Activated CD4-positive, alpha-beta T cell treated with anti-CD3 and anti-CD28 coated beads, Interleukin-2, amount 50 U/mL, for 4 hours (primary cell): ENCODE data around the gene GNAI3.

Experiments
- DNase-seq, 2 experiments: peaks; one replicate each; pipeline ENCODE4 v3.0.0-alpha.2; 2020

Gene GNAI3

GRCh38 chr1:109546311-109547109 is 1.9 kb upstream of the GNAI3 start:
- DNase-seq, result peak; percentile 90 to 92

DNA sequence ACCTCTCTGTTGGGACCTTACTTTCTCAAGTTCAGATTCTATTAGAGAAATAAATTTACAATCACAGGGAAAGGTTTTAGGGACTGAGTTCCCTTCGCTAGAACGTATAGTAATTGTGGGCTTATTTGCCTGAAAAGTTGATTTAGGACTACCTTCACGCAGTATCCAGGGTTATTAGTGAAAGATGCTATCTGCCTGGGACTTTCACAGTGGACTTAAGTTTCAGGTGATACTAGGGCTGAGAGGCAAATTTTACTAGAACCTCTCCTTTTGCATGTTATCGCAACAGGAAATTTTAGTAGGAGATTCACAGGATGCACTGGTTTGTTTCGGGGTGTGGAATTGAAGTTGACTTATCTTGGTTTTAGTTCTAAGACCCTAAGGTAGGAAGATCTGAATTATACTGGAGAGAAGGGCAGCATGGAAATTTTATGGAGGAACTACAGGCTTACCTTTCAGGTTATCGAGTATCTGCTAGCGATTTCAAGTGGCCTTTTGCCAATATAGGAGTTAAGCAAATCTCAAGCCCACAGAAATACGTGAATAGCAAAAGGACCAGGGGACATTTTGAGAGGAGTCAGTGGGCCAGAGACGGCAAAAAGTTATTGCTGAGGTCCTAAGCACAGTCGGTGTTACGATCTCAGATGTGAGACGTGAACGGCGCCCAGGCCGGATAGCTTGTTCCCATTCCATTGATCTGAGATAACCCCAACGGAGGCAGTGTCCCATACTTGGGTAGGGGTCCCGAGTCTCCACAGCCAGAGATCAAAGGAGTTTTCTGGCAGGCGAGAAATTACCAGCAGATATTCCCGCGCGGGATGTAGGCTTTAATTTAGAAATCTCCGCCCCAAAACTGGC is 723 bp upstream of the GNAI3 start:
- DNase-seq, result no peak

DNA sequence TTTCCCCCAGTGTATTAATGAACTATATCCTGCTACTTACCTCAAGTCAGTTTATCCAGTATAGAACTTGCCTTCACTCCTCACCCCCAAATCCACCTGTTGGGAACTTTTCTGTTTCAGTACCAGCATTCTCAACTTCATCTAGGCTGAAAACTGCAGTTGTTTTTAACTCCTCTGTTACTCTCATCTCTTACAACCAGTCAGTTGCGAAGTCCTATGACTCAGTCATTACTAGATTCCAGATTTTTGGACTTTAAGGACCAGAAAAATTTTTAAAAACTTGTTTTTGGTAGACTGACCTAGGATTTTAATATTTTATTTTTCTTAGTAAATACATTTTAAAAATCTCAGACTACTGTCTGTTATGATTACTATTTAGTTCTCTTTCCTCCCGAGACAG is 8.1 kb downstream of the GNAI3 start:
- no peak for DNase-seq

DNA sequence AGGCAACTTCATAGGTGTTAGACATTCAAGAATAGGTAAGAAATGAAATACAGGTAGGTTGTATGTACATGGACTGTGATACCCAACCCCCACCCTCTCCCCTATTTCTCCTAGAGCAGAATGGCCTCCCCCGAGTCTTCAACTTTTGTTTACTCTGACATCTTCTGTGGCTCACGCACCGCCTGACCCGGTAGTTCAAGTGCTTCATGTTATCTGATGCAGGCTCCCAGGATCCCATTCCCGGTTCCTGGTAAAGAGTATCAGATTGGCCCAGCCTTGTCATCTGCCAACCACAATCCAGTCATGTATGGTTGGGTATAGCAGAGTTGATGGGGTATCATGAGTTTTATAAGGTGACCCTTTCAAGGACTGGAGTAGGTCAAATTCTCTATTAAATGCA is 9.1 kb downstream of the GNAI3 start:
- no peak for DNase-seq

DNA sequence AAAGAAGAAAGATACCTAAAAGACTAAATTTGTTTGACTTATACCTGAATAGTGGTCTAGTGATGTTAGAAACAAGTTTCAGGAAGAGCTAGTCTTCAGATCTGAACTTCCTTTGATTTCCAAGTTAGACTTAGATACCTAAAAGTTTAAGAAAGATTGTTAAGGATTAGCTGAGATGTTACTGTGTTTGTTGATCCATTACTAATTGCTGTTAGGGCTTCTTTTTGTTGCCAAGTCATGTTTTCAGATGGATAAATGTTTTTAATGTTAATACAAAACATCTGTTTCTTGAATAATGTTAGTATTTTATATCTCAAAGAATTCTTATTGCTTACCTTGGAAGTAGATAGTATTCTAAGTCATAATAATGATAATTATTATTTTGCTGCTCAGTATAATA is 11.6 kb downstream of the GNAI3 start:
- no peak for DNase-seq

- no peak for DNase-seq
These were observed 15.9 kb downstream of the GNAI3 start for GRCh38 chr1:109564194-109564878.

GRCh38 chr1:109565241-109565640 is 16.8 kb downstream of the GNAI3 start:
- DNase-seq, result no peak

DNA sequence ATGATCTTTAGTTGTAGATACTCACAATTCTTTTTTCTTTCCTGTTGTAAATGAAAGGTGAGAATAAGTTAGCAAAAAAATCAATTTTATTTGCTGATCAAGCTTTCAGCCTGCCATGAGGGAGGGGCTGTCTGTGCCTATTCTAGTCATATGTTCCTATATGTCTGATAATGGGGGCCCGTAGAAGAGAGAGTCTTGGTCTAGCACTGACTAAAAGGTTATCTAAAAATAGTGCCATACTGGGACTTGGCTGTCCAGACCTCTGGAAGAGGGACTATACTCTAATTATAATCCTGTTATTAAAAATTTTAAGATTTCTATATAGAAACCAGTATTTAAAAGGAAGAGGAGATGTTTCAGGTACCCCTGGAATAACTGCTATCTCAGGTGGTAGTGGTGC is 18.6 kb downstream of the GNAI3 start:
- no peak for DNase-seq

DNA sequence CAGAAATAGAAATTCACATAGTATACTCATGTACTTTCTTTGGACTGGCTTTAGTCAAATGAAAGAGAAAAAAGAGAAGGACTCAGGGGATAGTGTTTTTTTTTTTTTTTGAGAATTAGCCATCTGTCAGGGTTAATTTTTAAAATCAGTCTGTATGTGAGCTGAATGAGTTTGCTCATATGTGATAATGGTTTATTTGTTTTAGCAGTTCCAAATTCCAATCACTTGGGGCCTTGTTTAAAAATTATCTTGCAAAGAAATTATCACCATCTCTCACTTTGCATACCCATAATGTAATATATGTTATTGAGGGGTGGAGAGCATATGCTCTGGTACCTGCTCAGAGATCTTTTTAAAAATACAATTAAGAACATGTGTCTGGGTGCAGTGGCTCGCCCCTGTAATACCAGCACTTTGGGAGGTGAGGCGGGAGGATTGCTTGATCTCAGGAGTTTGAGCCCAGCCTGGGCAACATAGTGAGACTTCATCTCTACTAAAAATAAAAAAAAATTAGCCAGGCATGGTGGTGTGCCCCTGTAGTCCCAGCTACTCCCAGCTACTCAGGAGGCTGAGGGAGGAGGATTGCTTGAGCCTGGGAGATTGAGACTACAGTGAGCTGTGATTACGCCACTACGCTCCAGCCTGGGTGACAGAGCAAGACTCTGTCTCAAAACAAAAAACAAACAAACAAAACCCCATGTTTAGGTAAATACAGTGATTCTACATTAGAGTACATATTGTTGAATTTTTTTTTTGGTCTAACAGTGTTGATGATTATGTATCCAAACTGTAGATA is 19.7 kb downstream of the GNAI3 start:
- no peak for DNase-seq

DNA sequence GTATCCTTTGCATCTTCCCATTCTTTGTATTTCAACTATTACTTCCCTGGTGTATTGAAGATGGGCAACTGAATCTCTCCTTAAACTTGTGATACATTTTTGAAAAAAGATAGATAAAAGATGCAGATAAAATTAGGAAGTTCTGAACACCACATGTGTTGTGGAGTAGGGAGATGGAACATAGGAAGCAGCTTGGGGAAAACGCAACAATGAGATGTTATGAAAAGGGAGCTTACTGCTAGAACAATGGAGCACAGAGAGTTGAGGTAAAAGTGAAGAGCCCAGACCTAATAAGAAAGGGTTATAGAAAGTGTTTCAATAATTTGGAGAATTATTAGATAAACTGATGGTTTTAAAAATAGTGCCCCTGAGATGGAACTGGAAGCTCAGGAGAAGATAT is 20.9 kb downstream of the GNAI3 start:
- DNase-seq, result no peak

DNA sequence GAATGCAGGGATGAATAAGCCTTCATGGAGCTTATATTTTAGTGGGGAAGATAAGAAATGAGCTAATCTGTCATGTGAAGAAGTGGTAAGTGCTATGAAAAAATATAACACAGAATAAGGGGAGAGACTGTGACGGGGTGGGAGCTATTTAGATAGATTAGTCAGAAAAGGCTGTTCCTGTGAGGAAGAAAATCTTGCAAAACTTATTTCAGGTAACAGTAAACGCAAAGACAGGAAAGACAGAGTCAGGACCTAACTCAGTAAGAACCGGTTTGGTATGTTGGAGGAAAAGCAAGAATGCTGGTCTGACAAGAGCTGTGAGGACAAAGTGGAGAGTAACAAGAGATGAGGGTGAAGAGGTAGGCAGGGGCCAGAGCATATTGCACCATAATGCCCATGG is 22.0 kb downstream of the GNAI3 start:
- DNase-seq, result no peak

DNA sequence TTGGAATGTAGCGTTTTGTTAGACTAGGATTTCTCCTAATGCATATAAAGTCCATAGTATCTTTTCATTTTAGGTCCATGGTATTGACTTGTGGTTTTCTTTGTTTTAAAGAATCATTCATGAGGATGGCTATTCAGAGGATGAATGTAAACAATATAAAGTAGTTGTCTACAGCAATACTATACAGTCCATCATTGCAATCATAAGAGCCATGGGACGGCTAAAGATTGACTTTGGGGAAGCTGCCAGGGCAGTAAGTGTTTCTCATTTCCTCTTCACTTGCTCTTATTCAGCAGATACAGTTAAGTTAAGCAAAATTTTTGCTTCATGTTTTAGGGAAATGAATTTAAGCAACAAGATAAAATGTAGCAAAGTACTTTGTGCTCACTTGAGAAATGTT is 25.4 kb downstream of the GNAI3 start:
- no peak for DNase-seq

GRCh38 chr1:109578947-109579443 is 30.6 kb downstream of the GNAI3 start:
- DNase-seq, result no peak

- DNase-seq, result no peak
These were observed 31.1 kb downstream of the GNAI3 start for GRCh38 chr1:109579491-109579890.

GRCh38 chr1:109582021-109582420 is 33.6 kb downstream of the GNAI3 start:
- DNase-seq, result no peak

GRCh38 chr1:109584766-109585165 is 36.4 kb downstream of the GNAI3 start:
- DNase-seq, result no peak

GRCh38 chr1:109586055-109586454 is 37.6 kb downstream of the GNAI3 start:
- no peak for DNase-seq

DNA sequence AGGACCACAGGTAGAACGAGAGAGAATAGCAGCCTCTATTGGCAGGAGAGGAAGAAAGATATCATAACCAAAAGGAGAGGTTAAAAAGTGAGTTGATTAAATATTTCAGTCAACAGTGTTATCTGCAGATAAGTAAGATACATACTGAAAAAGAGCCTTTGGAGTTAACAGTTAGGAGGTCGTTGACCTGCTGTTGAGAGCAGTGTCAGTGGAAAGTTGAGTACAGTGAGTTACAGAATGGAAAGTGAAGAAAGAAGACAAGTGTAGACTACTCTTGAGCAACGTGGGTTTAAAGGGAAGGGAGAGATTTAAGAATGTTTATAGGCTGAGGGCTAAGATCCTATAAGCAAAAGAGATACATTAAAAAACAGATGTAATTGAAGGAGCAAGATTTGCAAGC is 40.8 kb downstream of the GNAI3 start:
- DNase-seq, result no peak

GRCh38 chr1:109589679-109590078 is 41.3 kb downstream of the GNAI3 start:
- DNase-seq, result no peak

GRCh38 chr1:109592916-109593315 is 44.5 kb downstream of the GNAI3 start:
- no peak for DNase-seq

DNA sequence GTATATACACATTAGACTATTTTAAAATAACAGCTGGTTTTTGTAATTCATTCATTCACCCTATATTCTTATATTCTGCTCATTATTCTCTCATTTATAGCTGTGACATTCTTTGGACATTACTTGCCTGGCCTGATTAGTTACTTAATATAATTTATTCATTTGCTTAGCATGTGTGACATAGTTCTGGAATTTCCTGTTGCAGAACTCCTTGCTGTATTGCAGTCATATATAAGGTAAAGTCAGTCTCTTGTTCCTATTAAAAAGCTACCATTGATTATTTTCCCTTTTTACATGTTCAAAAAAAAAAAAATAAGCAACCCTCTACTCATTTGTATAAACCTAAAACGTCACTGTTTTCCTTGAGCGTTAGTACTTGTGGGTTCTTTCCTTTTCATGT is 47.1 kb downstream of the GNAI3 start:
- no peak for DNase-seq

- DNase-seq, result no peak
These were observed 49.7 kb downstream of the GNAI3 start for GRCh38 chr1:109598156-109598555.

- no peak for DNase-seq
These were observed 50.2 kb downstream of the GNAI3 start for GRCh38 chr1:109598655-109599054.
